Measurements from ENCODE around the gene OR8A1. TPM values are rescaled to one million over a fixed set of nuclear protein-coding genes. Genes with fewer than 3 reads are reported as not detected.

The OR8A1 gene
- total RNA-seq, 1 experiment from 2014 or later: not detected

GRCh38 chr11:124556828-124557227 is 13.0 kb upstream of the OR8A1 start:
- Mint-ChIP-seq H3K4me1 (ENCODE audit: low read depth, unreplicated experiment) (no peaks in the 10 kb centered on the region), H3K27ac (ENCODE audit: unreplicated experiment) (no peak overlapping the region), H3K9me3 (ENCODE audit: unreplicated experiment) (no peaks in the 10 kb centered on the region), H3K4me3 (ENCODE audit: unreplicated experiment) (no peak overlapping the region), H3K36me3 (ENCODE audit: insufficient read depth, unreplicated experiment) (no peaks in the 10 kb centered on the region), H3K27me3 (ENCODE audit: insufficient read depth, unreplicated experiment) (peaks cover 19% of the 10 kb centered on the region)
- H3K4me3 ChIP-seq (ENCODE audit: low read depth, low read length): no peak overlapping the region
- no peak for DNase-seq
- no peak for TF ChIP-seq CTCF (IDR thresholded peaks at IDR 0.05; ENCODE audit: insufficient read depth in 1 of 2, low read depth in 1 of 2, low read length in 1 of 2, severe bottlenecking in 1 of 2, unreplicated experiment in 1 of 2)
- CTCF ChIA-PET: no interaction called here
- BruUV-seq (replicated peaks): no TSS peak
- intact Hi-C loops (cut with micrococcal nuclease; ENCODE audit: unreplicated experiment): no loop called here
- H3K27me3 ChIP-seq (replicated peaks; ENCODE audit: control insufficient read depth, insufficient read depth, low read length): no peaks in the 10 kb centered on the region
- no peaks in the 10 kb centered on the region for H3K36me3 ChIP-seq (ENCODE audit: control insufficient read depth, insufficient read depth, low read length)
- POLR2A ChIA-PET: no interaction called here
- H3K9me3 ChIP-seq: no peaks in the 10 kb centered on the region
- H3K4me1 ChIP-seq: no peaks in the 10 kb centered on the region

- H3K36me3 Mint-ChIP-seq (ENCODE audit: insufficient read depth, unreplicated experiment): no peaks in the 10 kb centered on the region
- H3K27me3 Mint-ChIP-seq (ENCODE audit: insufficient read depth, unreplicated experiment): peaks cover 19% of the 10 kb centered on the region
- ChIA-PET CTCF (no interaction called here), POLR2A (no interaction called here)
- H3K4me3 Mint-ChIP-seq (ENCODE audit: unreplicated experiment): no peak overlapping the region
- H3K9me3 Mint-ChIP-seq (ENCODE audit: unreplicated experiment): no peaks in the 10 kb centered on the region
- no peak for TF ChIP-seq CTCF (IDR thresholded peaks at IDR 0.05; ENCODE audit: insufficient read depth in 1 of 2, low read depth in 1 of 2, low read length in 1 of 2, severe bottlenecking in 1 of 2, unreplicated experiment in 1 of 2)
- Histone ChIP-seq H3K4me1 (no peaks in the 10 kb centered on the region), H3K27me3 (replicated peaks; ENCODE audit: control insufficient read depth, insufficient read depth, low read length) (no peaks in the 10 kb centered on the region), H3K36me3 (ENCODE audit: control insufficient read depth, insufficient read depth, low read length) (no peaks in the 10 kb centered on the region), H3K4me3 (ENCODE audit: low read depth, low read length) (no peak overlapping the region), H3K9me3 (no peaks in the 10 kb centered on the region)
- no peak overlapping the region for H3K27ac Mint-ChIP-seq (ENCODE audit: unreplicated experiment)
- intact Hi-C loops (cut with micrococcal nuclease; ENCODE audit: unreplicated experiment): no loop called here
- no peaks in the 10 kb centered on the region for H3K4me1 Mint-ChIP-seq (ENCODE audit: low read depth, unreplicated experiment)
- no TSS peak for BruUV-seq (replicated peaks)
- no peak for DNase-seq
These were observed 363 bp downstream of the OR8A1 start for GRCh38 chr11:124570160-124570559.

GRCh38 chr11:124577716-124578427 is 8.1 kb downstream of the OR8A1 start:
- Mint-ChIP-seq H3K27me3 (ENCODE audit: insufficient read depth, unreplicated experiment) (peaks cover 10% of the 10 kb centered on the region), H3K4me3 (ENCODE audit: unreplicated experiment) (no peak overlapping the region), H3K4me1 (ENCODE audit: low read depth, unreplicated experiment) (no peaks in the 10 kb centered on the region), H3K9me3 (ENCODE audit: unreplicated experiment) (no peaks in the 10 kb centered on the region), H3K27ac (ENCODE audit: unreplicated experiment) (no peak overlapping the region), H3K36me3 (ENCODE audit: insufficient read depth, unreplicated experiment) (no peaks in the 10 kb centered on the region)
- DNase-seq: no peak
- Histone ChIP-seq H3K36me3 (ENCODE audit: control insufficient read depth, insufficient read depth, low read length) (no peaks in the 10 kb centered on the region), H3K4me1 (no peaks in the 10 kb centered on the region), H3K4me3 (ENCODE audit: low read depth, low read length) (no peak overlapping the region), H3K27me3 (replicated peaks; ENCODE audit: control insufficient read depth, insufficient read depth, low read length) (peaks cover 2% of the 10 kb centered on the region; the same call in 1 of the 2 replicates), H3K9me3 (no peaks in the 10 kb centered on the region)
- no TSS peak for BruUV-seq (replicated peaks)
- intact Hi-C loops (cut with micrococcal nuclease; ENCODE audit: unreplicated experiment): no loop called here
- CTCF ChIA-PET: no interaction called here
- POLR2A ChIA-PET: no interaction called here
- TF ChIP-seq CTCF (IDR thresholded peaks at IDR 0.05; ENCODE audit: insufficient read depth in 1 of 2, low read depth in 1 of 2, low read length in 1 of 2, severe bottlenecking in 1 of 2, unreplicated experiment in 1 of 2): no peak

All from Caco-2 (cell line).